Measurements from ENCODE around the gene PAEP.
"Not testable (repeated sequence)": the region's sequence is repeated elsewhere in the genome, so short reads cannot be mapped to it uniquely, and the experiment has no call there.

The PAEP gene

GRCh38 chr9:135526089-135526729 is 35.3 kb upstream of the PAEP start:
- DNase-seq (ENCODE audit: low spot score): no peak

GRCh38 chr9:135526730-135527571 is 34.6 kb upstream of the PAEP start:
- no peak for DNase-seq (ENCODE audit: low spot score)

- DNase-seq (ENCODE audit: low spot score): not testable (repeated sequence)
Measured at GRCh38 chr9:135528842-135529435, 32.6 kb upstream of the PAEP start.

- no peak for DNase-seq (ENCODE audit: low spot score)
Measured at GRCh38 chr9:135530146-135530545, 31.4 kb upstream of the PAEP start.

- DNase-seq (ENCODE audit: low spot score): no peak
Measured at GRCh38 chr9:135531096-135531495, 30.5 kb upstream of the PAEP start.

- DNase-seq (ENCODE audit: low spot score): no peak
Measured at GRCh38 chr9:135533113-135533512, 28.4 kb upstream of the PAEP start.

GRCh38 chr9:135533674-135534073 is 27.9 kb upstream of the PAEP start:
- DNase-seq (ENCODE audit: low spot score): no peak

GRCh38 chr9:135534192-135534711 is 27.3 kb upstream of the PAEP start:
- not testable (repeated sequence) for DNase-seq (ENCODE audit: low spot score)

GRCh38 chr9:135534826-135535225 is 26.7 kb upstream of the PAEP start:
- not testable (repeated sequence) for DNase-seq (ENCODE audit: low spot score)

- not testable (repeated sequence) for DNase-seq (ENCODE audit: low spot score)
Measured at GRCh38 chr9:135535631-135536030, 25.9 kb upstream of the PAEP start.

GRCh38 chr9:135536216-135536615 is 25.3 kb upstream of the PAEP start:
- DNase-seq (ENCODE audit: low spot score): peak; percentile 21

- DNase-seq (ENCODE audit: low spot score): not testable (repeated sequence)
Measured at GRCh38 chr9:135543262-135543894, 18.2 kb upstream of the PAEP start.

- no peak for DNase-seq (ENCODE audit: low spot score)
Measured at GRCh38 chr9:135544981-135545635, 16.4 kb upstream of the PAEP start.

GRCh38 chr9:135545646-135546176 is 15.8 kb upstream of the PAEP start, which contains the start of gene OBP2A:
Gene OBP2A (plus strand): TSS chr9:135546126. CDS start chr9:135546181, 55 bp downstream.
- not testable (repeated sequence) for DNase-seq (ENCODE audit: low spot score)

- DNase-seq (ENCODE audit: low spot score): not testable (repeated sequence)
Measured at GRCh38 chr9:135546792-135547617, 14.6 kb upstream of the PAEP start.

- DNase-seq (ENCODE audit: low spot score): no peak
Measured at GRCh38 chr9:135547756-135548736, 13.5 kb upstream of the PAEP start.

- not testable (repeated sequence) for DNase-seq (ENCODE audit: low spot score)
Measured at GRCh38 chr9:135549478-135550343, 11.8 kb upstream of the PAEP start.

GRCh38 chr9:135550344-135550918 is 11.1 kb upstream of the PAEP start:
- DNase-seq (ENCODE audit: low spot score): no peak

Measured in activated CD4-positive, alpha-beta T cell treated with anti-CD3 and anti-CD28 coated beads, Interleukin-2, Interleukin-4, amounts not matched to agents 100 ng/mL and 50 ng/mL, durations not matched to agents 16 hours and 8 hours (primary cell).